ENCODE data around the gene NUTM2F. TPM values are rescaled to one million over a fixed set of nuclear protein-coding genes. Genes with fewer than 3 reads are reported as not detected.

The NUTM2F gene
- total RNA-seq, 1 experiment from 2014 or later, result 0.15 TPM

GRCh38 chr9:94300470-94301301 is 27.8 kb downstream of the NUTM2F start (continued):
- TF ChIP-seq, protein P1, sequence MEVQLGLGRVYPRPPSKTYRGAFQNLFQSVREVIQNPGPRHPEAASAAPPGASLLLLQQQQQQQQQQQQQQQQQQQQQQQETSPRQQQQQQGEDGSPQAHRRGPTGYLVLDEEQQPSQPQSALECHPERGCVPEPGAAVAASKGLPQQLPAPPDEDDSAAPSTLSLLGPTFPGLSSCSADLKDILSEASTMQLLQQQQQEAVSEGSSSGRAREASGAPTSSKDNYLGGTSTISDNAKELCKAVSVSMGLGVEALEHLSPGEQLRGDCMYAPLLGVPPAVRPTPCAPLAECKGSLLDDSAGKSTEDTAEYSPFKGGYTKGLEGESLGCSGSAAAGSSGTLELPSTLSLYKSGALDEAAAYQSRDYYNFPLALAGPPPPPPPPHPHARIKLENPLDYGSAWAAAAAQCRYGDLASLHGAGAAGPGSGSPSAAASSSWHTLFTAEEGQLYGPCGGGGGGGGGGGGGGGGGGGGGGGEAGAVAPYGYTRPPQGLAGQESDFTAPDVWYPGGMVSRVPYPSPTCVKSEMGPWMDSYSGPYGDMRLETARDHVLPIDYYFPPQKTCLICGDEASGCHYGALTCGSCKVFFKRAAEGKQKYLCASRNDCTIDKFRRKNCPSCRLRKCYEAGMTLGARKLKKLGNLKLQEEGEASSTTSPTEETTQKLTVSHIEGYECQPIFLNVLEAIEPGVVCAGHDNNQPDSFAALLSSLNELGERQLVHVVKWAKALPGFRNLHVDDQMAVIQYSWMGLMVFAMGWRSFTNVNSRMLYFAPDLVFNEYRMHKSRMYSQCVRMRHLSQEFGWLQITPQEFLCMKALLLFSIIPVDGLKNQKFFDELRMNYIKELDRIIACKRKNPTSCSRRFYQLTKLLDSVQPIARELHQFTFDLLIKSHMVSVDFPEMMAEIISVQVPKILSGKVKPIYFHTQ (CRISPR knock-in tag; IDR thresholded peaks at IDR 0.05), result no peak

- Mint-ChIP-seq H3K9me3 (no peaks in the 10 kb centered on the region; the same call in 1 of the 2 replicates), H3K4me1 (0 out of 2 replicates have a peak, but pooled peaks cover 3% of the 10 kb centered on the region), H3K36me3 (peaks cover 12% of the 10 kb centered on the region), H3K27ac (no peak overlapping the region), H3K27me3 (ENCODE audit: low read depth) (no peaks in the 10 kb centered on the region), H3K4me3 (no peak overlapping the region)
- no peak for DNase-seq (ENCODE audit: low spot score)
- no peak for ATAC-seq
- ChIA-PET CTCF (interaction anchor here (0.6 kb wide), 1 partner anchor 18 kb away, joined by 3 read pairs; no protein-coding TSS in a partner anchor), POLR2A (no interaction called here)
- TF ChIP-seq TP53 (CRISPR knock-in tag; IDR thresholded peaks at IDR 0.05) (no peak), CTCF (IDR thresholded peaks at IDR 0.05) (no peak), SP1 (CRISPR knock-in tag; conservative IDR thresholded peaks at IDR 0.05) (no peak), SMAD3 (CRISPR knock-in tag; IDR thresholded peaks at IDR 0.05; ENCODE audit: borderline replicate concordance) (no peak), ATF6 (CRISPR knock-in tag; IDR thresholded peaks at IDR 0.05) (no peak), CBFB (CRISPR knock-in tag; IDR thresholded peaks at IDR 0.05; ENCODE audit: low read depth) (no peak), MYBL2 (CRISPR knock-in tag; IDR thresholded peaks at IDR 0.05) (no peak)
- TF ChIP-seq, protein P2, sequence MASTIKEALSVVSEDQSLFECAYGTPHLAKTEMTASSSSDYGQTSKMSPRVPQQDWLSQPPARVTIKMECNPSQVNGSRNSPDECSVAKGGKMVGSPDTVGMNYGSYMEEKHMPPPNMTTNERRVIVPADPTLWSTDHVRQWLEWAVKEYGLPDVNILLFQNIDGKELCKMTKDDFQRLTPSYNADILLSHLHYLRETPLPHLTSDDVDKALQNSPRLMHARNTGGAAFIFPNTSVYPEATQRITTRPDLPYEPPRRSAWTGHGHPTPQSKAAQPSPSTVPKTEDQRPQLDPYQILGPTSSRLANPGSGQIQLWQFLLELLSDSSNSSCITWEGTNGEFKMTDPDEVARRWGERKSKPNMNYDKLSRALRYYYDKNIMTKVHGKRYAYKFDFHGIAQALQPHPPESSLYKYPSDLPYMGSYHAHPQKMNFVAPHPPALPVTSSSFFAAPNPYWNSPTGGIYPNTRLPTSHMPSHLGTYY (CRISPR knock-in tag; IDR thresholded peaks at IDR 0.05), result no peak
- TF ChIP-seq, protein P1 (CRISPR knock-in tag; IDR thresholded peaks at IDR 0.05), result no peak
These were observed 29.4 kb downstream of the NUTM2F start for GRCh38 chr9:94298949-94299599.

GRCh38 chr9:94289691-94290090 is 38.8 kb downstream of the NUTM2F start:
- no peaks in the 10 kb centered on the region for H3K27me3 Mint-ChIP-seq (ENCODE audit: low read depth)
- H3K4me1 Mint-ChIP-seq, result no peaks in the 10 kb centered on the region
- DNase-seq (ENCODE audit: low spot score) (no peak), ATAC-seq (no peak)
- H3K4me3 Mint-ChIP-seq, result no peak overlapping the region
- H3K27ac Mint-ChIP-seq, result no peak overlapping the region
- ChIA-PET CTCF (no interaction called here), POLR2A (no interaction called here)
- H3K9me3 Mint-ChIP-seq, result peaks cover 8% of the 10 kb centered on the region
- H3K36me3 Mint-ChIP-seq, result peaks cover 26% of the 10 kb centered on the region
- TF ChIP-seq, protein P3, sequence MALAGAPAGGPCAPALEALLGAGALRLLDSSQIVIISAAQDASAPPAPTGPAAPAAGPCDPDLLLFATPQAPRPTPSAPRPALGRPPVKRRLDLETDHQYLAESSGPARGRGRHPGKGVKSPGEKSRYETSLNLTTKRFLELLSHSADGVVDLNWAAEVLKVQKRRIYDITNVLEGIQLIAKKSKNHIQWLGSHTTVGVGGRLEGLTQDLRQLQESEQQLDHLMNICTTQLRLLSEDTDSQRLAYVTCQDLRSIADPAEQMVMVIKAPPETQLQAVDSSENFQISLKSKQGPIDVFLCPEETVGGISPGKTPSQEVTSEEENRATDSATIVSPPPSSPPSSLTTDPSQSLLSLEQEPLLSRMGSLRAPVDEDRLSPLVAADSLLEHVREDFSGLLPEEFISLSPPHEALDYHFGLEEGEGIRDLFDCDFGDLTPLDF (CRISPR knock-in tag; IDR thresholded peaks at IDR 0.05), result no peak
- TF ChIP-seq TP53 (CRISPR knock-in tag; IDR thresholded peaks at IDR 0.05) (no peak), ZNF219 (CRISPR knock-in tag; IDR thresholded peaks at IDR 0.05; ENCODE audit: borderline replicate concordance) (no peak), FOXP4 (CRISPR knock-in tag; IDR thresholded peaks at IDR 0.05) (no peak), ZSCAN18 (CRISPR knock-in tag; IDR thresholded peaks at IDR 0.05) (no peak), OVOL2 (CRISPR knock-in tag; IDR thresholded peaks at IDR 0.05; ENCODE audit: borderline replicate concordance) (no peak)
